C4-2B (cell line): ENCODE data around the gene C2orf72.

ENCODE experiments used
- H3K27ac ChIP-seq: fragments of 450-650 bp; 2 replicates; pipeline ENCODE4 v1.5.1; 2017
- ZFX ChIP-seq: fragments of 450-650 bp; IDR thresholded peaks from 2 replicates; pipeline ENCODE4 v1.6.1; 2017
- TF ChIP-seq, protein P1 (sequence below): fragments of 450-650 bp; conservative IDR thresholded peaks from 2 replicates; pipeline ENCODE4 v1.5.1; 2017; ENCODE audit warnings: mild to moderate bottlenecking

Gene C2orf72

DNA sequence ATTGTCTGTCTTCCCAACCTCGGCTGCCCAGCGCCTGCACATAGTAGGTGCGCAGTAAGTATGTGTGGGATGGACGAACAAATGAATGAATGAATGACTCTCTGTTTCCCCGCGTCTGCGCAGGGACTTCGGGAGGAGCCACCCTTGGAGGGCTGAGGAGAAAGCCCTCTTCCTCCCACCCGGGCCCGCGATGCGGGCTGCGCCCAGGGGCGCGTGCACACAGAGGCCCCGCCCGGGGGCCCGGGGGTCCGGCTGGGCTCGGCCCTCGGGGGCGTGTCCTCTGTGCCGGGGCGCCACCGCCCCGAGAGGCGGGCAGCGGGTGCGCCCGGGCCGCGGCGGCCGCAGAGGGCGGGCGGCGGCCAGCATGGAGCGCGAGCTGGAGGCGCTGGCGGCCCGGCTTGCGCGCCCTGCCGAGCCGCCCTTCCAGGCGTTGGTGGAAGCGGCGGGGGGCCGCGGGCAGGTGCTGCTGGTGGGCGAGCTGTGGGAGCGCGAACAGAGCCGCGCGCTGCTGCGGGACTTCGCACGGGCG is at the start of gene C2orf72:
TSS of gene C2orf72 (plus strand) at position 322 of the 529 bp plus-strand sequence. CDS start at position 365, 43 bp downstream.
- peak within 1 kb of the TSS; percentile 68 for H3K27ac ChIP-seq
- TF ChIP-seq ZFX = no peak
- TF ChIP-seq, protein P1, sequence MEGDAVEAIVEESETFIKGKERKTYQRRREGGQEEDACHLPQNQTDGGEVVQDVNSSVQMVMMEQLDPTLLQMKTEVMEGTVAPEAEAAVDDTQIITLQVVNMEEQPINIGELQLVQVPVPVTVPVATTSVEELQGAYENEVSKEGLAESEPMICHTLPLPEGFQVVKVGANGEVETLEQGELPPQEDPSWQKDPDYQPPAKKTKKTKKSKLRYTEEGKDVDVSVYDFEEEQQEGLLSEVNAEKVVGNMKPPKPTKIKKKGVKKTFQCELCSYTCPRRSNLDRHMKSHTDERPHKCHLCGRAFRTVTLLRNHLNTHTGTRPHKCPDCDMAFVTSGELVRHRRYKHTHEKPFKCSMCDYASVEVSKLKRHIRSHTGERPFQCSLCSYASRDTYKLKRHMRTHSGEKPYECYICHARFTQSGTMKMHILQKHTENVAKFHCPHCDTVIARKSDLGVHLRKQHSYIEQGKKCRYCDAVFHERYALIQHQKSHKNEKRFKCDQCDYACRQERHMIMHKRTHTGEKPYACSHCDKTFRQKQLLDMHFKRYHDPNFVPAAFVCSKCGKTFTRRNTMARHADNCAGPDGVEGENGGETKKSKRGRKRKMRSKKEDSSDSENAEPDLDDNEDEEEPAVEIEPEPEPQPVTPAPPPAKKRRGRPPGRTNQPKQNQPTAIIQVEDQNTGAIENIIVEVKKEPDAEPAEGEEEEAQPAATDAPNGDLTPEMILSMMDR = no peak

DNA sequence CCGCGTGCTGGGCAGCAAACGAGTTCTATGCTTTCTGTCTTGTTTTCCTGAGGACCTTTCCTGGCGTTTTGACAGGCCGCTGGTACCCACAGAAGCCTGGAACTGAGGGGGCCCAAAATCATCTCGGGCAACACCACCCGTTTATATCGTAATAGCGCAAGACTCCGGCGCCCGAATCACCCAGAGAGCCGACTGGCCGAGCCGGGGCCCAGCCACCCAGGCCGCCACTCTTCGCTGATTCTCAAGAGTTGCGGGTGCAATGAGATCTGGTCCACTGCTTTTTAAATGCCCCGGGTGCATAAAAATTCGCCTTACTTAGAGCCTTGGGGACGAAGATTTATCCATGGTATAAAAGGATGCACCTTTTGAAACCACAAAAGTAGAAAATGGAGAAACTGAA is 47.6 kb upstream of the C2orf72 start:
- no peak for TF ChIP-seq ZFX
- TF ChIP-seq, protein P1 = no peak

DNA sequence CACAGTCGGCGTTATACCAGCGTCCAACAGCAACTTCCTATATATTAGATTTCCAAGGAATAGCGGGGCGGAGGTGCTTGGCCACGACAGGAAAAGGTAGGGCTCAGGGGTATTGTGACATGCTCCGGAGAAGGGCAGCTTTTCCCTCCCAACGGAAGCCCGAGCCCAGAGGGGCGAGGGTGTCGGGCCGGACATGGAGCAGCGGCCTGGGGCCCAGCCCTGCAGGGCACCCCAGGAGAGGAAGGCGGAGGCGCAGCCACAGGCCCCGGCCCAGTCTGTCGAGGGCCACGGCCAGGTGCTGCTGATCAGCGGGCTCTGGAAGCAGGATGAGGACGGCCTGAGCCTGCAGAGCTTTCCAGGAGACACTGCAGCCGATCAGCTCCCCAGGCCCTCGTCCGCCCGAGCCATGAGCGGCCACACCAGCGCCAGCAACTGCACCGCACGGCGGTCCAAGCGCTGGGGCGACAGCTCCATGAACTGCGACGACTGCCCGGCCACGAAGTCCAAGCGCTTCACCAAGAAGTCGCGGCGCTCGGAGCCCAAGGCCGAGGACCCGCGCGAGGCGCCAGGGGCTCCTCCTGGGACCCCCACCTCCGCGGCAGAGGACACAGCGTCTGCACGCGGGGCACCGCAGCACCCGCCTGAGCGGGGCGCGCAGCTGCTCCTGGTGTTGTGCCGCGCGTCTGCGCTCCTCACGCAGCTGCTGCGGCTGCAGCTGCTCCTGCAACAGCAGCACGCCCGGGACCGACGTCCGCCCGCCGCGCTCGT is 47.0 kb upstream of the C2orf72 start:
- TF ChIP-seq, protein P1 = no peak
- TF ChIP-seq ZFX = no peak
- H3K27ac ChIP-seq = no peak overlapping the region

More for the DNA sequence above, 47.6 kb upstream of the C2orf72 start:
- no peak overlapping the region for H3K27ac ChIP-seq

DNA sequence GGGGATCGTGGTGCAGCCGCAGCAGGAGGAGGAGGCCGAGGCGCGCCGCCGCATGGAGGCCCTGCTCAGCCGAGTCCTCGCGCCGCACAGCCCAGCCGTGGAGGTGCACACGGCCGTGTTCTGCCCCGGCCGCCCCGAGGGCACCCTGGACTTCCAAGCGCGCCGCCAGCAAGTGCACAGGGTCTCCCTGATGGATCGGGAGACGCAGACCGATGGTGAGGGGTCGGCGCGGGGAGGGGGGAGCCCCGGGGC is 46.5 kb upstream of the C2orf72 start:
- no peak overlapping the region for H3K27ac ChIP-seq
- TF ChIP-seq ZFX = no peak
- TF ChIP-seq, protein P1 = no peak

DNA sequence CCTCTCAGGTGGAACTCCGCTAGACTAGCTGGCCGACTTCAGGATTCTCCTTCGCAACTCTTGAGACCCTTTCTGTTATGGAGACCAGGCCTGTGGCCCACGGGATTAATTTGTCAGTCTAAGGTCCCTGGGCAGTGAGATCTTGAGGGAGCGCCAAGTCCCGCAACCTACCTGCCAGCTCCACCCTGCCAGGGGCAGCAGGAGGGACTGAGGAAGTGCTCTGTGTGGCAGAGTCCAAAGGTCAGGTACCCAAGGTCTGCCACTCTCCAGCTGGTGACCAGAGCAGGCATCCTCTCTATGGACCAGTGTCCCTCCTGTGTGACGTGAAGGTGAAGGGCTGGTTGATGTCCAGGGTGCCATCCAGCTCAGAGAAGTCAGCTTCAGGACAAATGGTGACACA is 45.7 kb upstream of the C2orf72 start:
- no peak overlapping the region for H3K27ac ChIP-seq
- TF ChIP-seq, protein P1 = no peak
- TF ChIP-seq ZFX = no peak

DNA sequence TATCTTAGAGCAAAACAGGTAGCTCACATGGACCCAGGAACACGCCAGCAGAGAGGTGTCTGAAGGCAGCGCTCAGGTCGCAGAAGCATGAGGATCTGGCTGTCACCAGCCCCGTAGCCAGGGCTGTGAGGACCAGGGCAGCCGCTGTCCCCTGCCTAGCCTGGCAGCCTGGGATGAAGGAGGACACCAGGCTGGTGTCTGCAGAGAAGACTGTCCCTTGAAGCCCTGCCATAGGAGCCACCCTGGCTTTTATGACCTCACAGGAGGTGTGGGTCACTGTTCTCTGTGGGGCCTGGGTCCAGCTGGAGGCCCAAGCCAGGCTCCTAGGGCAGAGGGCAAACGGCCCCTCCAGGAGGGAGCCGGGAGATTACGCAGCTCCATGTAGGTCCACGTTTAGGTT is 41.5 kb upstream of the C2orf72 start, which contains the start of gene SPATA3:
TSS of gene SPATA3 (plus strand) at position 301 of the 400 bp plus-strand sequence. CDS start 113 bp downstream, outside the sequence.
- H3K27ac ChIP-seq = no peak within 1 kb of the TSS
- TF ChIP-seq ZFX = no peak
- TF ChIP-seq, protein P1 = no peak

DNA sequence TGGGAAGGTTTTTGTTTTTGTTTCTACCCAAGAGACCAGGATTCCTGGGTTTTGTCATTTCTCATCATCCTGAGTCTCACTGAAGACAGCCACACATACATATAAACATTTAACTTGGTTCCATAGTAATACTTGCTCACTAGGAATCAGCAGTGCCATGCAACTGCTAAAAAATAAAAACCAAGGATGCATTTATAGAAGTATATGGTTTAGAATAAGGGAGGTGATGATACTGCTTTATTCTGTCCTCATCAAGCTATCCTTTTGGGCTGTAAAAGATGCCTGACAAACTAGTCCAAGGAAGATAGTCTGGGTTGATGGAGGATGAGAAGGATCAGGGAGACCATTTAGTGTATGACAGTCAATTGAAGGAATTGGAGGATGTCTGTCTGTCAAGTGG is 40.7 kb upstream of the C2orf72 start:
- no peak overlapping the region for H3K27ac ChIP-seq
- no peak for TF ChIP-seq ZFX
- TF ChIP-seq, protein P1 = no peak
